GM12878 (cell line): ENCODE results near the gene CASS4.

Source experiments
- POLR2A ChIP-seq: IDR thresholded peaks from 2 replicates; pipeline ENCODE4 v1.6.1; 2011; ENCODE audit warnings: low read depth, mild to moderate bottlenecking, low read length
- POLR2AphosphoS5 ChIP-seq: IDR thresholded peaks from 2 replicates; pipeline ENCODE4 v1.6.1; 2011; ENCODE audit warnings: mild to moderate bottlenecking, low read length, inconsistent platforms
- SP1 ChIP-seq: IDR thresholded peaks from one replicate; pipeline ENCODE4 v1.6.1; 2011; ENCODE audit warnings: low read depth, low read length
- STAT3 ChIP-seq: IDR thresholded peaks from 2 replicates; pipeline ENCODE4 v1.6.1; 2011; ENCODE audit warnings: low read depth, low read length, improper control_type of control experiment
- ZBED1 ChIP-seq: IDR thresholded peaks from 2 replicates; pipeline ENCODE4 v1.6.1; 2016; ENCODE audit warnings: borderline replicate concordance
- TF ChIP-seq, protein P1 (sequence below): IDR thresholded peaks from 2 replicates; pipeline ENCODE4 v1.6.1; 2012; ENCODE audit warnings: low read depth, low read length, improper control_type of control experiment
- TF ChIP-seq, protein P2 (sequence below), 3 experiments: IDR thresholded peaks in 2 of 3; conservative IDR thresholded peaks in 1 of 3; 2 replicates each; pipeline ENCODE4 v1.5.1; 2011; ENCODE audit warnings: low read depth in 3 of 3, low read length in 3 of 3, mild to moderate bottlenecking in 3 of 3, control low read depth in 2 of 3, moderate library complexity in 2 of 3, inconsistent platforms in 1 of 3, mixed read lengths in 1 of 3; ENCODE audit not compliant: control insufficient read depth in 2 of 3, insufficient read depth in 1 of 3; ENCODE audit errors: extremely low read depth in 1 of 3
- TF ChIP-seq, protein P3 (sequence below): IDR thresholded peaks from 2 replicates; pipeline ENCODE4 v1.6.1; 2012; ENCODE audit warnings: mild to moderate bottlenecking, low read depth, low read length
- TF ChIP-seq, protein P4 (sequence below): IDR thresholded peaks from 2 replicates; pipeline ENCODE4 v1.6.1; 2011; ENCODE audit warnings: low read depth, low read length, improper control_type of control experiment, borderline replicate concordance

DNA sequence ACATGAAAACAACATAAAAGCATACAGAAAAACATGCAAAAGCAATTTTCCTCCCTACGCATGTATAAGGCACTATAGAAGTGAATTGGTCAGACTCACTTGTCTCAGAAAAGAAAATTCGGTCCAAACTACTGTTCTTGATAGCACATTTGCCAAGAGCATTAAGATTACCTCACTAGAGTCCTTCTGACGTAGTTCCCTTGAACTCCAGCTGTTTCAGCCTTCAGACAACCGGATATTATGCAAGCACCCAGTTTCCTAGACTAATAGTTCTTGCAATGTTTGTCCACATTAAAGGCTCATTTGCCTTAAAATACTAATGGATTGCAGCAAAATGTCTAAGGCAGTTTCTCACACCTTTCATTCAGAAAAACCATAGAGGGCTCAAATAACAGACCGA is 2.5 kb upstream of the CASS4 start:
- TF ChIP-seq STAT3 (no peak), POLR2A (no peak), ZBED1 (no peak), SP1 (no peak), POLR2AphosphoS5 (no peak)
- TF ChIP-seq, protein P1, sequence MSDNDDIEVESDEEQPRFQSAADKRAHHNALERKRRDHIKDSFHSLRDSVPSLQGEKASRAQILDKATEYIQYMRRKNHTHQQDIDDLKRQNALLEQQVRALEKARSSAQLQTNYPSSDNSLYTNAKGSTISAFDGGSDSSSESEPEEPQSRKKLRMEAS = no peak
- TF ChIP-seq, protein P2, sequence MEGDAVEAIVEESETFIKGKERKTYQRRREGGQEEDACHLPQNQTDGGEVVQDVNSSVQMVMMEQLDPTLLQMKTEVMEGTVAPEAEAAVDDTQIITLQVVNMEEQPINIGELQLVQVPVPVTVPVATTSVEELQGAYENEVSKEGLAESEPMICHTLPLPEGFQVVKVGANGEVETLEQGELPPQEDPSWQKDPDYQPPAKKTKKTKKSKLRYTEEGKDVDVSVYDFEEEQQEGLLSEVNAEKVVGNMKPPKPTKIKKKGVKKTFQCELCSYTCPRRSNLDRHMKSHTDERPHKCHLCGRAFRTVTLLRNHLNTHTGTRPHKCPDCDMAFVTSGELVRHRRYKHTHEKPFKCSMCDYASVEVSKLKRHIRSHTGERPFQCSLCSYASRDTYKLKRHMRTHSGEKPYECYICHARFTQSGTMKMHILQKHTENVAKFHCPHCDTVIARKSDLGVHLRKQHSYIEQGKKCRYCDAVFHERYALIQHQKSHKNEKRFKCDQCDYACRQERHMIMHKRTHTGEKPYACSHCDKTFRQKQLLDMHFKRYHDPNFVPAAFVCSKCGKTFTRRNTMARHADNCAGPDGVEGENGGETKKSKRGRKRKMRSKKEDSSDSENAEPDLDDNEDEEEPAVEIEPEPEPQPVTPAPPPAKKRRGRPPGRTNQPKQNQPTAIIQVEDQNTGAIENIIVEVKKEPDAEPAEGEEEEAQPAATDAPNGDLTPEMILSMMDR (IDR thresholded peaks at IDR 0.05 in 2 of 3, conservative IDR thresholded peaks at IDR 0.05 in 1 of 3; ENCODE audit: control insufficient read depth in 2 of 3, extremely low read depth in 1 of 3, insufficient read depth in 1 of 3, low read depth in 3 of 3, low read length in 3 of 3) = no peak
- TF ChIP-seq, protein P3, sequence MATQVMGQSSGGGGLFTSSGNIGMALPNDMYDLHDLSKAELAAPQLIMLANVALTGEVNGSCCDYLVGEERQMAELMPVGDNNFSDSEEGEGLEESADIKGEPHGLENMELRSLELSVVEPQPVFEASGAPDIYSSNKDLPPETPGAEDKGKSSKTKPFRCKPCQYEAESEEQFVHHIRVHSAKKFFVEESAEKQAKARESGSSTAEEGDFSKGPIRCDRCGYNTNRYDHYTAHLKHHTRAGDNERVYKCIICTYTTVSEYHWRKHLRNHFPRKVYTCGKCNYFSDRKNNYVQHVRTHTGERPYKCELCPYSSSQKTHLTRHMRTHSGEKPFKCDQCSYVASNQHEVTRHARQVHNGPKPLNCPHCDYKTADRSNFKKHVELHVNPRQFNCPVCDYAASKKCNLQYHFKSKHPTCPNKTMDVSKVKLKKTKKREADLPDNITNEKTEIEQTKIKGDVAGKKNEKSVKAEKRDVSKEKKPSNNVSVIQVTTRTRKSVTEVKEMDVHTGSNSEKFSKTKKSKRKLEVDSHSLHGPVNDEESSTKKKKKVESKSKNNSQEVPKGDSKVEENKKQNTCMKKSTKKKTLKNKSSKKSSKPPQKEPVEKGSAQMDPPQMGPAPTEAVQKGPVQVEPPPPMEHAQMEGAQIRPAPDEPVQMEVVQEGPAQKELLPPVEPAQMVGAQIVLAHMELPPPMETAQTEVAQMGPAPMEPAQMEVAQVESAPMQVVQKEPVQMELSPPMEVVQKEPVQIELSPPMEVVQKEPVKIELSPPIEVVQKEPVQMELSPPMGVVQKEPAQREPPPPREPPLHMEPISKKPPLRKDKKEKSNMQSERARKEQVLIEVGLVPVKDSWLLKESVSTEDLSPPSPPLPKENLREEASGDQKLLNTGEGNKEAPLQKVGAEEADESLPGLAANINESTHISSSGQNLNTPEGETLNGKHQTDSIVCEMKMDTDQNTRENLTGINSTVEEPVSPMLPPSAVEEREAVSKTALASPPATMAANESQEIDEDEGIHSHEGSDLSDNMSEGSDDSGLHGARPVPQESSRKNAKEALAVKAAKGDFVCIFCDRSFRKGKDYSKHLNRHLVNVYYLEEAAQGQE = no peak
- TF ChIP-seq, protein P4, sequence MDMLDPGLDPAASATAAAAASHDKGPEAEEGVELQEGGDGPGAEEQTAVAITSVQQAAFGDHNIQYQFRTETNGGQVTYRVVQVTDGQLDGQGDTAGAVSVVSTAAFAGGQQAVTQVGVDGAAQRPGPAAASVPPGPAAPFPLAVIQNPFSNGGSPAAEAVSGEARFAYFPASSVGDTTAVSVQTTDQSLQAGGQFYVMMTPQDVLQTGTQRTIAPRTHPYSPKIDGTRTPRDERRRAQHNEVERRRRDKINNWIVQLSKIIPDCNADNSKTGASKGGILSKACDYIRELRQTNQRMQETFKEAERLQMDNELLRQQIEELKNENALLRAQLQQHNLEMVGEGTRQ = no peak
